GM15510 (cell line): ENCODE data around the gene ARPC4.
A peak's percentile ranks its signal among the peaks of the same experiment; 100 is the strongest.

Experiments used
- POLR2A ChIP-seq: IDR thresholded peaks from 3 replicates; pipeline ENCODE4 v1.6.1; 2011; ENCODE audit warnings: borderline replicate concordance; ENCODE audit not compliant: insufficient read length; ENCODE audit errors: extremely low read depth

Gene ARPC4

GRCh38 chr3:9792405-9793160, at the start of gene ARPC4, which contains the start of gene TADA3:
ARPC4 (plus strand) TSS chr3:9793082; CDS start chr3:9793122, 40 bp downstream.
TADA3 (minus strand) TSS chr3:9792473; CDS start chr3:9791466, 1,007 bp downstream.
- TF ChIP-seq POLR2A, result peak; percentile 90

DNA sequence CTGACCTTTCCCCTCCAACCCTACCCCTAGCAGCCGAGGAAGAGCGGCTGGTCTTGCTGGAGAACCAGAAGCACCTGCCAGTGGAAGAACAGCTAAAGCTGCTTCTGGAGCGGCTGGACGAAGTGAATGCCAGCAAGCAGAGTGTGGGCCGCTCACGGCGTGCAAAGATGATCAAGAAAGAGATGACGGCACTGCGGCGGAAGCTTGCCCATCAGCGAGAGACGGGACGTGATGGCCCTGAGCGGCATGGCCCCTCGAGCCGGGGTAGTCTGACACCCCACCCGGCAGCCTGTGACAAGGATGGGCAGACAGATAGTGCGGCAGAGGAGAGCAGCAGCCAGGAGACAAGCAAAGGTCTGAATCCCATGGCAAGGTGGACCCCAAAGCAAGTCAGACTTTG, 49.3 kb upstream of the ARPC4 start:
- no peak for TF ChIP-seq POLR2A

DNA sequence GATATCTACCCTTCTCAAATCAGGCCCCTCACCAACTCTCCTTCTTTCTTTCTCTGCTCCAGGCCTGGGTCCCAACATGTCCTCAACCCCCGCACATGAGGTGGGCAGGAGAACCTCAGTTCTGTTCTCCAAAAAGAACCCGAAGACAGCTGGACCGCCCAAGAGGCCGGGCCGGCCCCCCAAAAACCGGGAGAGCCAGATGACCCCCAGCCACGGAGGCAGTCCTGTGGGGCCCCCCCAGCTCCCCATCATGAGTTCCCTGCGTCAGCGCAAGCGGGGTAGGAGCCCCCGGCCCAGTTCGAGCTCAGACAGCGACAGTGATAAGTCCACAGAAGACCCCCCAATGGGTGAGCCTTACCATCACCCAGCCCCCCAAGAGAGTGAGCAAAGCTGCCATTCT, 48.7 kb upstream of the ARPC4 start:
- TF ChIP-seq POLR2A, result no peak

DNA sequence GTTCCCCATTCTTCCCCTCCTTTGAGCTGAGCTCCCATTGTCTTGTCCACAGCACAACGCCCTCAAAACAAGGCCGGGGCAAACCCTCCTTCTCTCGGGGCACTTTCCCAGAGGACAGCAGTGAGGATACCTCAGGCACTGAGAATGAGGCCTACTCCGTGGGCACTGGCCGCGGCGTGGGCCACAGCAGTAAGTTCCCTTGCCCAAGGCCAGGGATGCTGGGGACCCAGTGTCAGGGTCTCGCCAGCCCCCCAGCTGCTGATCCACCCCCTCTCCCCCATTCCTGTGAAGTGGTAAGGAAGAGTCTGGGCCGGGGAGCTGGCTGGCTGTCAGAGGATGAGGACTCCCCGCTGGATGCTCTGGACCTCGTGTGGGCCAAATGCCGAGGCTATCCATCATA, 47.4 kb upstream of the ARPC4 start:
- TF ChIP-seq POLR2A, result no peak

GRCh38 chr3:9746330-9746729, 46.6 kb upstream of the ARPC4 start:
- TF ChIP-seq POLR2A, result no peak

DNA sequence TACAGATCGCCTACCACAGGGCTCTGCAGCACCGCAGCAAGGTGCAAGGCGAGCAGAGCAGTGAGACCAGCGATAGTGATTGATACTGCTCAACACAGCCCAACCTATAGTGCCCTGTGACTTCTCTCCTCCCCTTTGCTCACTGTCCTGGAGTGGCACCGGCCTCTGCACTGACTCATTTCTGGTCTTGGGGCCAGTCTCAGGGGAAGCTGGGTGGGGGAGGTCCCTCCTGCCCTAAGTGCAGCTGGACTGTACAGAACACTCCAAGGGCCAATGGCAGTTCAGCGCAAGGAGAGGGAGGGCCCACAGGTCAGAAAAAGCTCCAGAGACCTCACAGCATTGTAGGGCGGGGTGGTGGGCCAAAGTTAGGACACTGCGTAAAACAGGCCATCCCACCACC, 45.6 kb upstream of the ARPC4 start:
- no peak for TF ChIP-seq POLR2A

- no peak for TF ChIP-seq POLR2A
Observed at GRCh38 chr3:9748031-9748430, 44.9 kb upstream of the ARPC4 start.

DNA sequence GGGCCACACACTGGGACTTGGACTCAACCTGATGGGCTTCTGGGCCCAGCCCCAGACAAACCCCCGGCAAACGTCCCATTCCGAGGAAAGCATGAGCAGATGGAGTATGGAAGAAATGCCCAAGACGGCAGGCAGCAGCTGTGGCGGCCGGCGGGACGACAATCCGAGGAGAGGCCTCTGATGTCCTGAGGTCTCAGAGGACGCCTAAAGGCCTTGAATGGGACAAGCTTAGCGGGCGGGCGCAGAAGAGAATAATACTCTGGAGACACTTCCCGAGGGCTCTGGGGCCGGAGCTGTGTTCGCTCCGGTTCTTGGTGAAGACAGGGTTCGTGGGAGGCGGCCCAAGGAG, 43.6 kb upstream of the ARPC4 start:
- no peak for TF ChIP-seq POLR2A

GRCh38 chr3:9749645-9750555, 43.0 kb upstream of the ARPC4 start, which contains the start of gene OGG1:
OGG1 (plus strand) TSS chr3:9749952; CDS start chr3:9750287, 335 bp downstream.
- peak; percentile 54 for TF ChIP-seq POLR2A

DNA sequence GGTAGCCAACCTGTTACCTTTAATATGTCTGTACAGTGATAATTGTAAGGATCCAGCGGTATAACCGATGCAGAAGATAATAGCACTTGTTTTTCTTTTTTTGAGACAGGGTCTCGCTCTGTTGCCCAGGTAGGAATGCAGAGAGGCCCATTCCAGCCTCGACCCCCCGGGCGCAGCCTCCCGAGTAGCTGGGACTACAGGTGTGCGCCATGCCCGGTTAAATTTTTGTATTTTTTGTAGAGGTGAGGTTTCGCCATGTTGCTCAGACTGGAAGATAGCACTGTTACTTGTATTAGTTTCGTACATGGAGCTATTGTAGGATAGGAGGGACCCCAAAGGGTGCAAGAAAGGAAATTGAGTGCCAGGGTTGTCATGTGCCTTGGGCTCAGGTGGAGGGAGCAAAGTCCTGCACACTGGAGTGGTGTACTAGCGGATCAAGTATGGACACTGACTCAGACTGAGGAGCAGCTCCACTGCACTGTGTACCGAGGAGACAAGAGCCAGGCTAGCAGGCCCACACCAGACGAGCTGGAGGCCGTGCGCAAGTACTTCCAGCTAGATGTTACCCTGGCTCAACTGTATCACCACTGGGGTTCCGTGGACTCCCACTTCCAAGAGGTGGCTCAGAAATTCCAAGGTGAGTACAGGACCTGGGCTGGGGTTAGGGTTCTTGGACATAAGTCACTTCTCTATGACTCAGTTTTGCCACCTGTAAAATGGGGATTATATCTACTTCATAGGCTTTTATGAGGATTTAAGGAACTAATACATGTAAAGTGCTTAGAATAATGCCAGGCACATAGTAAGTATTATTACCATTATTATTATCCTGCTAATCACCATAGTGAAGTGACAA, 42.1 kb upstream of the ARPC4 start:
- no peak for TF ChIP-seq POLR2A

GRCh38 chr3:9754678-9755077, 38.2 kb upstream of the ARPC4 start:
- TF ChIP-seq POLR2A, result no peak

DNA sequence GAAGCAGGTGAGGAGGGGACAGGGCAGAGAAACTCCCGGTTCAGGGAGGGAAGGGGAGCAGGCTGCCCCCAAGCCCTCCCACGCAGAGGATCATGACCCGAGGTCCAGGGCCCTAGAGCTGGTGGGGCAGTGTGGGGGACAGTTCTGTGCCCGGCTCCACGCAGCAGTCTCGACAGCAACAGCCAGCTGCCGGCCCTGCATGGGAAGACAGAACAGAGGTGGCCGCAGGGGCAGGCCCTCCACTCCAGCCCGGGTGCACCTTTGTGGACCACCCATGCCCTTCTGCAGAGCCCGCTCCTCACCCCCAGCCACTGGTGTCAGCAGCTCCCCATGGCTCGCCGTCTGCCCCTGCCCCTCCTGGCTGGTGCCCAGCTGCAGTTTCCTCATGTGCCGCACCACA, 35.5 kb upstream of the ARPC4 start:
- TF ChIP-seq POLR2A, result no peak

DNA sequence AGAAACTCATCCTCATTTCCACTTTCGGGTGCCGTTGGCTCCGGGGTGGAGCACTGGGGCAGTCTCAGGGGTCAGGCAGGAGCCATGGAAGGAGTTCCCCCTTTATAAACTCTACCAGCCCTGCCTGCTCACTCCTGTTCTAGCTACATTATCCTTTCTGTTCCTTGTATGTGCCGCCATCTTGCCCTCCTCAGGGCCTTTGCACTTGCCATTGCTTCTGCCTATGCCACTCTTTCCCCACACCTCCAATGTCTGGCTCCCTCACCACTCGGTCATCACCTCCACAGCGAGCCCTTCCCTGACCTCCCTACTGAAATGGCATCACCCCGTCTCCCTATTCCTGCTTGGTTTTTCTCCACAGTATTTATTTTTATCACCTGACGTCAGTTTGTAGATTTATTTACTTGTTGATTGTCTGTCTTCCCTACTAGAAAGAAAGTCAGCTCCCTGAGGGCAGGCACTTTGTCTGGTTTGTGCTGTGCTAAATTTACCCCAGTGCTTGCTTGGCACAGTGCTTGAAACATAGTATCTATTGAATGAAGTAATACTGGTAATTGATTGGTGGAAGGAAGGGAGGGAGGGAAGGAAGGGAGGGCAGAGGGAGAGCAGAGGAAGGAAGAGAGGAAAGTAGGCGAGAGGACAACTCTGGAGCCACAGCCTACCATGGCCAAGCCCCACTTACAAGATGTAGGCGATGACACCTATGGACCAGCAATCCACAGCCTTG, 31.9 kb upstream of the ARPC4 start:
- no peak for TF ChIP-seq POLR2A

DNA sequence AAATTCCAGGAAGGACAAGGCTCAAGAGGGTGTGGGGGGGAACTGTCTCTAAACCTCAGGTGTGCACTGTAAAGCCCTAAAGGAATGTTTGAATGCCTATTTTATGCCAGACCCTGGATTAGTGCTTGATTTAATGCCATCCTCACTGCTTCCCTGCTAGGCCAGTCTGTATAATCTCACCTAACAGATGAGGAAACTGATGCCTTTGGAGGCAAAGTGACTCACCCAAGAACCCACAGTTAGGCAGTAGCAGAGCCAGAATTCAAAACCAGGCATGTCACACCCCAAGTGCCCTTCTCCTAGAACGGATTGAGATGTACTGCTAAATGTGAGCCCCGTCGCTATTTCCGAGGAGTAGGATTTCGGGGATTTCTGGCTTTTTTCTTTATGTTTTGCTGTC, 31.0 kb upstream of the ARPC4 start:
- TF ChIP-seq POLR2A, result no peak
